DMS153 treated with DMSO at 0.1 percent for 48 hours (cell line): ENCODE measurements around the gene CDC42BPB.

Experiments used
- DNase-seq: peaks from one replicate; lab custom pipeline; 2025; ENCODE audit not compliant: unreplicated experiment; lab: John Stamatoyannopoulos, UW

Gene CDC42BPB

DNA sequence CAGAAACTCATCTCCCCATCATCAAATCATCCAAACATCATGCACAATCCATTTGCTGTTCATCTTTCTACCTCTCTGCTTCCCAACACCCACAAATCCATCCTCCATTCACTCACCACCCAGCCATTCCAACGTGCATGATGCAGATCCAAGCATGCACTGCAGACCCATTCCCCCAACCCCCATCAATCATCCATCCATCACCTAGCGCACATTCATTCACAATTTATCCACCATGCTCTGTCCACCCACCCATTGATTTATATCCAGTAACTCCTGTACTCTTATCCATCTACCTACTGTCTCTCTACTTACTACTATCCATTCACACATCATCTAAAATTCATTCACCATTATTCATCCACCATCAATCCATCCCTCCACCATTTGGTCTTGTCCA lies 138.9 kb downstream of the CDC42BPB start:
- DNase-seq, result no peak

DNA sequence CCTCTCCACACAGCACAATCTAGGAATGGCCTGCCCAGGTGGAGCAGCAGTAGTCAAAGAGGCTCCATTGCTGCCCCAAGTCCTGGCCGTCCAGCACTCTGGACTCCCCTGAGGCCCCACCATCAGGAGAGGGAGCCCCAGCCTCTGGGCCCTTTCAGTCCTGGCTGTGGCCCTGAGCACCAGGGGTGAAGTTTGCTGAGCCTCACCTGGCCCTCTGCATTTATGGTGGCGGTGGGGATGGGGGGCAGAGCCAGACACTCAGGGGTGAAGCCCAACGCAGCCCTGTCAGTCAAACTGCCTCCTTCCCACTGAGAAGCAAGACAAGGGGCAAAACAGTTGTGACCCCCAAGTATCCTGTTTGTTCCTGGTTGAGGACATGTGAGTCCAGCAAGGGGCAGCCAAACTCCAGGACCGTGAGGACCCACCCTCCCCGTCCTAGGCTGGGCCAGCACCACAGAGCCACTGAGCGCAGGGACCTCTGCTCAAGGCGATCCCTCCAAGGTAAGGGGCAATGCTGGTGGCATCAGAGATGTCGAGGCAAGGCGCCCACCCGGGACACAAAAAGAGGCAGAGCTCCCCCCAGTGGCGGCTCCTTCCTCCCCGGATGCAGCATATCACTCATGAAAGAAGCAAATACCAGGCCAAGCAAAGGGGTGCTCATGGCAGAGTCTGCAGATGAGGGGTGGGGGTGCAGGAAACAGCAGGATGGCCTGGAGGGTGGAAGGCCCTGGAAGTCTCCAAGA lies 139.7 kb downstream of the CDC42BPB start:
- DNase-seq, result no peak

DNA sequence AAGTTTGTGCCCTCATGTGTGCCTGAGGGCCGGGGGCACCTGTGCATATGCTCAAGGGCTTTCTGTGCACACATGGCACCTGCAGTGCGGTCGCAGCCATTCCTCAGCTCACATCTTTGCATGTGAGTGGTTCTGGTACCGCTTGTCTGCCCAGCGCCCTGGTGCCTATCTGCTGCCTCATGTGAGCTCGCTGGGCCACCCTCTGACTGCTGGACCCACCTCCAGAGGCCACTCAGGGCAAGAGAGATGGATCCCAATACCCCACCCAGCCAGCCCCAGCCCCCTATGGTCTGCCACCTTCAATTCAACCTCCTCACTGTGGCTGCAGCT lies 140.3 kb downstream of the CDC42BPB start:
- no peak for DNase-seq

DNA sequence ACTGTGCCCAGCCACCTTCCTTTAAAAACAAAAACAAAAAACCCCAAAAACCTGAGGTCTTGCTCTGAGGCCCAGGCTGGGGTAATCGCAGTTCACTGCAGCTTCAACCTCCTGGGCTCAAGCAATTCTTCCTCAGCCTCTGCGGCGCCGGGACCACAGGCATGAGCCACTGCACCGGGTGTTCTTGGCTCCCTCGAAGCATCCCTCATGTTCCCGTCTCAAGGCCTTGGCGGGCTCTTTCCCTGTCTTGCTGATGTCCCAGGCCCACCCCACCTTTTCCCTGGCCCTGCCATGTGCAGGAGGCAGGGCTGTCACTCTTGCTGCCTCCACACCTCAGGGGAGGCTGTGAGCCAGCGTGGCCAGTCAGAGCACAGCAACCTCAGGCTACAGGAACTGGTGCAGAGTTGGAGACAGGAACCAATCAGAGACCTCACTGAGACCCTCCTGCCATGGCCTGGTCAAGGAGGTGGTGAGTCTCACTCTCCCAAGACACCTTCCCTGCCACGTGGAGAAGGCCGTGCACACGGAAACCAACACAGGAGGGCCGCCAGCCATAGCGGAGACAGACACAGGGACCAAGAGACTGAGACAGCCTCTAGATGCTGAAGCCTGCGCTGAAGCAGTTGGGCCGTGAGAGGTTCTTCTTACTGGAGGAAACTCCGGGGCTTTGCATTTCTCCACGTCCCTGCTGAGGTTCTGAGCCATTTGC lies 140.8 kb downstream of the CDC42BPB start:
- DNase-seq, result no peak

DNA sequence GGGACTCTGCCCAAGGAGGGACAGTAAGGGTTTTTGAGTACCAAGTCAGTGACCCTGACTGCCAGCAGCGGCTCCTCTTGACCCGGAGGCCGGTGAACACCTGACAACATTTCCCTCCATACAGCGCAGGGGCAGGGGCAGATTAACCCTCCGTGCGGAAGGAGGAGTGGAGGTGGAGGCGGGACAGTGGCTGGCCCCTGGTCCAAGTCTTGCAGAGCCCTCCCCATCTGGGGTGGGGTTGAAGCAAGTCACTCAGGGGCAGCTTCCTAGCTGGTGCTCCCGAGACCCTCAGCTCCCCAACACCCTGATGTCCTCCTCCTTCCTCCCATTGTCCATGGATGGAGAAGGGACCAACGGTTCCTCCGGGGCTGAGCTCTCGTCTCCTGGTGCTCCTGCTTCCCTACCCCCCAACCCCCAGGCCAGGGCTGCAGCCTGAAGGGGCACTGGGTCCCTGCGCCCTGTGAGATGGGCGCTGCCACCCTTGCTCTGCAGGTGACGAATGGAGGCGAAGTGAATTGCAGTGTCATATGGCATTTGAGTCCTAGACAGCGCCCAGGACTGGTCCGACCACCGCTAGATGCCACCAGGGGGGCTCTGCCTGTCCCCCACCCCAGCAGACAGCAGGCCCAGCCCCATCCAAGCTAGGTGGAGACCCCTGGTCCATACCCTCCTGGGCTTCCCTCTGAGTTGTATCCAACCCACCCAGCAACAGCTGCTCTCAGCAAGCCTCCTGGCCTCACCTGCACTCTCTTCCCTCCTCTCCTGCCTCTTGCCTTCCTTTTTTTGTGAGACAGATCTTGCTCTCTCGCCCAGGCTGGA lies 141.8 kb downstream of the CDC42BPB start:
- no peak for DNase-seq

DNA sequence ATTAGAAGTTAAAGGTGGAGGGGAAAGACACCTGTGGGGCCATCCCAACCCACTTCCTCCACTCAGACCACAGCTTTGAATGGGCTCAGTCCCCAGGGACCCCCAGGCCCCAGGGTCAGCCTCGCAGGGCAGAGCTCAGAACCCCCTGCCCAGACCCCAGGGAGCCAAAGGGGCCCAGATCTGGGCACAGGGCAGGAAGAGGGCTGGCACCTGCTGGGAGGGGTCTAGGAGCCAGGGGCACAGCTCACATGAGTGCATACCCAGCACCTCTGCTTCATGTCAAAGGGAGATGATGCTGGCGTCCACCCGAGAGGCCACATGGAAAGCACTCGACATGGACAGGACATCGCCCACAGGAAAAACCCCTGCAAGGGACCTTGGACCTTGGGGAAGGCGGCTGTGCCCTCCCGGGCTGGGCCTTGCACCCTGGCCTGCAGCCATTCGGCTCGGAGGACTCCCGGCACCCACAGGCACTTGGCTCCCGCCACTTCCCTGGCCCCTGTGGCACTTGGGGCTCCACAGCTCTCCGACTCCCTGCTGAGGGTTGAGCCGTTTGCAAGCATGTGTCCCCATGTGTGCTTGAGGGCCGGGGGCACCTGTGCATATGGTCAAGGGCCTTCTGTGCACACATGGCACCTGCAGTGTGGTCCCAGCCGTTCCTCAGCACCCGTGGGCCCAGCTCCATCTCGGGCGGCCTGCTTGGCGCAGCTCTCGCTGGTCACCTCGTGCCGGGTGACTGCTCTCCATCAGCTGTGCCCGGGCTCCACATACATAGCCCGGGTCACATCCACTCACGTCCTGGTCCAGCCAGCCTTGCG lies 142.7 kb downstream of the CDC42BPB start:
- no peak for DNase-seq

DNA sequence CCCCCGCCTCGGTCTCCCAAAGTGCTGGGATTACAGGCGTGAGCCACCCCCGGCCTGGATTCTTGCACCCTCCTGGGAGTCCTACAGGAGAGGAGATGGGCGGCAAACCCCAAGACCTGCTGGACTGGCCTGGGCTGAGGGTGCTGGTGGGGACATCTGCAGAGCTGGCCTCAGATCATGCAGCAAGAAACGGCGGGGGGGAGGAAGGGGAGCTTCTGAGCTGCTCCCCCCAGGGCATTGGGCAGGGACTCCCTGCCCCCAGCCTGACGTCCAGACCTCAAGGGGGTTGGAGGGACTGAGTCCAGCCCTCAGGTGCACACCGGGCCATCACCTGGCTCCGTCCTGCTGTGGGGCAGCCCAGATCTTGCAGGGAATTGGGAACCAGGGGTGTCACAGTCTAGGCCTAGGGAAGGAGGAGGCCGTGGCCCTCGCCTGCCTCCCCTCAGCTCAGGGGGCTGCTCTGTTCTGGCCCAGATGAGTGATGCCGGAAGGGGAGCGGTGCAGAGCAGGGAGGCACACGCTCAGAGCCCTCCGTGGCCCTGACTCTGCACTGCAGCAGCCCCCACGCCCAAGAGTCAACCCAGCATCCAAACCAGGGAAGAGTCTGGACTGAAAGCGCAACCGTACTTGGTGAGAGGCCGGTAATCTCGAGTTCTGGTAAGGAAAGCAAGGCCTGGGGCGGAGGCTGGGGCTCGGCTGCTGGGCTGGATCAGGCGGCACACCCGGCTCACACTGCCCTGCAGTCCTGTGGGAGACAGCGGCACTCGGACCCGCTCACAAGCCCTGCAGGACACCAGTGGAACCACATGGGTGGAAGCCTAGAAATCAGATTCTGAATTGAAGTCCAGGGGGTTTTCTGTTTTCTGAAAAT lies 143.8 kb downstream of the CDC42BPB start:
- no peak for DNase-seq

DNA sequence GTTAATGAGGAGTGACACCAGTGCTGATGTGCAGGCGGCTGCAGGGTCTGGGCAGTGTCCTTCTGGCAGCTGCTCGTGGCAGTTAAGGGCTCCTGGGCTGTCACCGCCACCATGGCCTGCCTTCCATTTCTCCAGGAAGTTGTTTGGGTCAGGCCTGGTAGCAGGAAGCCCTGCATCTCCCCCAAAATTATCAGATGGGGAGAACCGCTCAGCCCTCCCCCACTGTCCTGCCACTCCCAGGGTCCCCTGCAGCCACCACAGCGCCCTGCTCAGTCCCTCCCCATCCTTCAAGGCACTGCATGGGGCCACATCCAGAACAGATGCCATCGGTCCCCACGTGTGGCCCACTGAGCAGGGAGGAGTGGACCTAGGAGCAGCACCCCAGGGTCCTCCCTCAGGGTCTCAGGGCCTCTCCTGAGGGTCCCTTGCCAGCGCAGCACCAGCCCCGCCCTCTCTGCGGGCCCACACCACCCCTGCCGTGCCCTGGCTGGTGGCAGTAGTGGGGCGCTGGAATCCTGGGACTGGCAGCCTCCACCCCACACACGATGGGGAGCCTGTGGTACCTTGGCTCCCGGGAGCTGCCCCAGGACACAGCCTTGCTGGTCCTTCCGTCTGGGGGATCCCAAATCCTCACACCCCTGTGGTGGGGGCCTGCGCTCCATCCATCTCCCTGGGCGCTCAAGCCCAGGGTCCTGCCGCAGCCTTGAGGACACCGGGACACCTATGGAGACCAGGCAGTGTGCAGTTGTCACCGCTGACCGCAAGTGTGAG lies 145.2 kb downstream of the CDC42BPB start:
- DNase-seq, result no peak

DNA sequence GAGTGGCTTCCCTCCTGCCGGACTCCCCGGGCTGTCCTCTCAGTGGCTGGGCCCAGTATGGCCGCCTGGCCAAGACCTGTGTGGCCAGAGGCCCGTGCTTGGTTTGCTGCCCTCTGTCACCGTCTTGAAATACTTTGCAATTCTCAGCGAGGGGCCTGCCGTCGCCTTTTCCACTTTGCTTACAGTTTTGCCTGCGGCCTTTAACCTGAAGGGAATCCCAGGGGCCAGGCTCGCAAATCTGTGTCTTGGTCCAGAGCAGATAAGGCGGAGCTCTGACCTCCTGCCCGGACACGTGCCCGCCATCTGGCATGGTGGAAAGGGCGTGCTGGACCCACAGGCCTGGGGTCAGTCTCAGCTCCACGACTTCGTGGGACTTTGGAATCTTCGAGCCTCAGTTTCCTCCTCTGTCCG lies 145.8 kb downstream of the CDC42BPB start:
- no peak for DNase-seq

DNA sequence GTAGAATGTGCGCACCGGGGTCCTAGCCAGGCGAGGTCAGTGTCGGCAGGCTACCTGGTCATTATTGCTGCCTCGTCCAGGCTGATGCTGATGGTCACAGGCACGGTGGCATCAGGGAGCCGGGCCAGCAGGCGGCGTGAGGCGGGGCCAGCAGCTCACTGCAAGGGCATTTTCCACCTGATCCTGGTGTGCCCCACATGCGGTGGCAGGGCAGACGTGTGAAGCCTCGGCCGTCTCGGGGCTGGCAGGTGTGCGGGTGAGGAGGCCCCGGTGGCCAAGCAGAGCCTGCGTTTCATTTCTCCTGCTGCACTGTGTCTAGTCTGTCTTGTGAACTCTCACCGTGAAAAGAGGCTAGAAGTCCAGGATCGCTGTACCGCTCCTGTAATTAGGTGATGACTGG lies 146.9 kb downstream of the CDC42BPB start:
- DNase-seq, result no peak

DNA sequence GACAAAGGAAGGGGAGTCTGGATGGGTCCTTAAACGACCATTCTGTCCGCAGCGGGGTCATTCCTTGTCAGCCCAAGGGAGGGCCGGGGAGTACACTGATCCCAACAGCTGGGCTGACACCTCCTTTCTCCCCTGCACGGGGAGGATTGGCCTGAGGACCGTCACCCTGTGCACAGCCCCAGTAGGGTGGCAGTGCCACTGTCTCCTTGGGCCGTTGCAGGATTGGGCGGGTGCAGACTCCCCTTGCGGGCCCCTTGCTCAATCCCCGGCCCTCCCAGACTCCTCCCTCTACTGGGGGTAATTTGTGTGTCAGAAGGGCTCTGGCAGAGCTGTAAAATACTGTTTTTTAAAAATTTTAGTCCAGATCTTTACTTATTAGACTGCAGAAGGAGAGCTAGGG lies 147.4 kb downstream of the CDC42BPB start:
- DNase-seq, result no peak

DNA sequence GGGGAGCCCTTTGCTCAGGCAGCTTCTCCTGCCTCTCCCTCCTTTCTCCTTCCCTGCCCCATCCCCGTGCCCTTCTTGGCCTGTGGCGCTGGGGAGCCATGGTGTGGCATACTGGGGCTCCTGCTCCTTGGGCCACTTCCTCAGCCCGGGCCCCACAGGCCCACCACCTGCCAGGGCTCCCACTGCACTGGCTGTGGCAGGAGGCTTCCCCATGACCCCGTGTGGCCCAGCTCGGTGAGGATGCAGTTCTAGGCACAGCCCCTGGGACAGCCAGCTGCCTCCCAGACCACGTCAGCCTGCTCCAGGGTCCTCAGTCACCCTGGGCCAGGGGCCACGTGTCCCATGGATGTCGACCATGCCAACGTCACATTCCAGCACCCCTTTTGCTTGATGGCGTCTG lies 147.9 kb downstream of the CDC42BPB start:
- no peak for DNase-seq

DNA sequence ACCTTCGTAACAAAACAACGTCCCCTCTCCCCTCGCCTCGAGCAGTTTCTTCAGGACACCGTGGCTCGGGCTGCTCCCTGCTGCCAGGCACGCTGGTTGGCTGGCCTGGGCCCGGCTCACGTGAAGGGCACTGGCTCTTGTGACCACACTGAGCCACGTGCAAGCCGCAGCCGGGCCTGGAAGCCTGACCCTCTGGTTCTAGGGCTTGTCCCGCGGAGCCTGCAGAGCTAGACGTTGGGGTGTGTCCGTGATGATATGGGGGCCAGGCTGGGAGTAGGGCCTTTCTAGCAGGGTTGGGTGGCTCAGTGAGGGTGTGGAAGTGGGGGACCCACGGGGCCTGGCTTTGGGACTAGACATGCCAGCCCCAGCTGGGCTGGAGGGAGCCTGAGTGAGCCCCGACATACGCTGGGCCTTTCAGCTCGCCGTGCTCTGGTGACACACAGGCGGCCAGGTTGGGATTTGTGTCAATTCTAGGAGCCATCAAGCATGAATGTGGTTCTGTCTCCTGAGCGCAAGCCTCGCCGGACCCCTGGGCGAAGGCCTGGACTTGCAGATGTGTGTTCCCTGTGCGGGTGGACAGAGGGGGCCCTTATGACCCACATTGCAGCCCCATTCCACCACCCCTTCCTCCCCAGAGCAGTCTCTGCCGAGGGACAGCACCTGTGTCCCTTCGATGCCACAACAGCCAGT lies 148.4 kb downstream of the CDC42BPB start:
- no peak for DNase-seq

DNA sequence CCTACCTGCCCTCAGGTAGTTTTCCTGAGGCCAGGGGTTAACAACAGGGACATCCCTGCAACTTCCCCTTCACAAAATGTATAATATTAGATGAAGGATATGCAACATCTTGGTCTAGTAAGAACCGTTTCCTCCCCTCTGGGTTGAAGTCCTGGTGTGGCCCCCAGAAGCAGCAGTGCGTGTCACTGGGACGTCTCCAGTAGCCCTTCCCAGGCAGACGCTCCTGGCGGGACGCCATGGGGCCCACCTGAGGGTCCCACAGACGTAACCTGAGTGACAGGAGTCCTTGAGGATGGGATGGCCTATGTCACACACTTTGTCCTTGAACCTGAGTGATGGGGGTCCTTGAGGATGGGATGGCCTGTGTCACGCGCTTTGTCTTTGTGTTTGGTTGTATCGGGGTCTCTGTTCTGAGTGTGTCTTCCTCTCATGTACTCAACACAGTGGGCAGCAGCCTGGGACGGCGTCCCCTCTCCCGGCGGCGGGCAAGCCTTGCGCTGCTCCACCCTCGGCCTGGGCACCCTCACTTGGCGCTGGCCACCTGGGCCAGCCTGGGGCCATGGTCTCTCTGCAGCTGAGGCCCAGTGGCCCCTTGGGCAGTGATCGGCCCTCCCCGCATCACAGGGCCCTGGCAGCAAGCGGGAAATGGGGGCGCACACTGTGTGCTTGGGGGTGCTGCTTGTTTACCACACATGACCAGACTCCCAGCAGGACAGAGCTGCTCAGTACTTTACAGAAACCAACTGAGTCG lies 149.2 kb downstream of the CDC42BPB start:
- DNase-seq, result no peak

DNA sequence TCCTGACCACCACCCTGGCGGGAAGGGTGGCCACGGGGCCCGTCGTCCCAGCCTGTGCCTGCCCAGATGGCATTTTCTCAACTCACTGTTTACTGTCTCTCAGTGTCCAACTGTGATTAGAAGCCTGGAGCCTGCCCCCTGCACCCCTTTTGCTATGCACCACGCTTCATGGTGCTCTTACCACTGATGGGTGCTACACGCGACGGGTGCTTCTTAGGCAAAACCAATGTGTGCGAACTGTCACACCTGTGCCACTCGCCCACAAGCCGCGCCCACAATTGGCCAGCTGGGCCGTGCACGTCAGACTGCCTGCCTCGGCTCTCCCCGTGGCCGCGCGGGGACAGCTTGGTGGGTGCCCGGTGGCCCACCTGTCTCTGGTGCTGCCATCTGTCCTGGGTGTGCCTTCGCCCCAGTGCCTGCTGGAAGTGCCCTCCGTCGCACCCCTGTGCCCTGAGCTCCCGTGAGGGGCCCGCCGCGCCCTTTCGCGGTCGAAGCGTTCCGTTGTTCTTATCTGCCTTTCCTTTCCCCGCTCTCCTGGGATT lies 150.0 kb downstream of the CDC42BPB start:
- no peak for DNase-seq

DNA sequence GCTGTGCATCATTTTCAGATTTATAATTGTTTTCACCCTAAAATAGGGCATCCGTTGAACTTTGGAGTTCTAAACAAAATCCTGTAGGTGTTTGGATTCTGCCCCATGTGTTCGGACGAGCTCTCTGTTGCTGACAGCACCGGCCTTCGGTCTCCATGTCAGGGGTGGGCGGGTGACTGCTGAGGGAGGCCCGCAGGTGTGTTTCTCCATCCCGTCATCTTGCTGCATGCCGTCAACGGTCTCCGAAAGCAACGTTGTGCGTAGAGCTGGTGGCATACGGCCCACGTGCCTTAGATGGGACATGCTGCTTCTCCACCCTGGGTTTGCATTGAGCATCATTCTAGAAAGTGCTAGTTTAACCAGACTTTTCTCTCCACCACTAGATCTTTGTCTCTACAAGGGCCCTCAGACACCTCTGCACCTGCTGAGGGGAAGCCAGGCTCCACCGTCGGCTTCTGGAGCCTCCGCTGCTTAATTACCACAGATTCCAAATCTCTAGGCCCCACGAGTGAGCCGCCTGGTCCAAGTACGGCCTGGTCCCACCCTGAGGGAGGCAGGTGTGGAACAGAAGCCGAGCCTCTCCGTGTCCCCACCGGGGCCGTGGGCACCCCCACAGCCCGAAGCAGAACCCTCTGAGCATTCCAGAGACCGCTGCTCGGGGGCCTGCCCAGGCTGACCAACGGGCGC lies 150.6 kb downstream of the CDC42BPB start:
- no peak for DNase-seq
